Measurements from ENCODE around the gene ABCC6. TPM values are rescaled to one million over a fixed set of nuclear protein-coding genes. Genes with fewer than 3 reads are reported as not detected.

ABCC6 gene
- total RNA-seq = 0.09 and 0.35 TPM in 2 replicates

GRCh38 chr16:16222850-16223661 lies at the start of gene ABCC6:
TSS of gene ABCC6 (minus strand) at chr16:16223494. CDS start at chr16:16223434, 60 bp downstream.

Other genes with a start within 250 kb of the ABCC6 start
- gene NOMO3, start 9.0 kb upstream of the ABCC6 start, total RNA-seq = 9.8 and 12.4 TPM in 2 replicates
- gene NPIPA7, start 155.6 kb upstream of the ABCC6 start, total RNA-seq = 1.9 and 6.3 TPM in 2 replicates

All from pericardium fibroblast (primary cell).